Subcutaneous abdominal adipose tissue (tissue), 5 donors: Measurements from ENCODE around the gene TMEM62.
A peak's percentile ranks its signal among the peaks of the same experiment; 100 is the strongest.
"Not testable (repeated sequence)": the region's sequence is repeated elsewhere in the genome, so short reads cannot be mapped to it uniquely, and the experiment has no call there.

Experiments used
- H3K27ac ChIP-seq: one replicate; pipeline ENCODE4 v1.7.0; 2013; ENCODE audit warnings: low read depth, mild to moderate bottlenecking, inconsistent platforms, low read length, moderate library complexity
- H3K27me3 ChIP-seq, 5 donors: one replicate each; pipeline ENCODE4 v1.7.0; 2013; ENCODE audit warnings: low read length in 5 of 5, inconsistent platforms in 1 of 5; ENCODE audit not compliant: control insufficient read depth in 5 of 5, insufficient read depth in 4 of 5
- H3K36me3 ChIP-seq, 5 donors: one replicate each; pipeline ENCODE4 v1.7.0; 2013; ENCODE audit warnings: low read length in 5 of 5; ENCODE audit not compliant: control insufficient read depth in 5 of 5, insufficient read depth in 5 of 5
- H3K4me1 ChIP-seq, 5 donors: one replicate each; pipeline ENCODE4 v1.7.0; 2013; ENCODE audit warnings: low read length in 5 of 5, mild to moderate bottlenecking in 3 of 5, moderate library complexity in 1 of 5; ENCODE audit not compliant: control insufficient read depth in 5 of 5, insufficient read depth in 5 of 5
- H3K4me3 ChIP-seq, 5 donors: one replicate each; pipeline ENCODE4 v1.7.0; 2013; ENCODE audit warnings: low read length in 5 of 5, low read depth in 1 of 5
- H3K9ac ChIP-seq, 5 donors: one replicate each; pipeline ENCODE4 v1.7.0; 2013; ENCODE audit warnings: low read length in 5 of 5, mild to moderate bottlenecking in 4 of 5, moderate library complexity in 3 of 5
- H3K9me3 ChIP-seq, 5 donors: one replicate each; pipeline ENCODE4 v1.7.0; 2013; ENCODE audit warnings: low read length in 5 of 5; ENCODE audit not compliant: control insufficient read depth in 5 of 5
- donor health status: healthy.
- donor health status: healthy.
- donor health status: healthy.
- donor health status: healthy.
- donor health status: healthy.

TMEM62 gene

DNA sequence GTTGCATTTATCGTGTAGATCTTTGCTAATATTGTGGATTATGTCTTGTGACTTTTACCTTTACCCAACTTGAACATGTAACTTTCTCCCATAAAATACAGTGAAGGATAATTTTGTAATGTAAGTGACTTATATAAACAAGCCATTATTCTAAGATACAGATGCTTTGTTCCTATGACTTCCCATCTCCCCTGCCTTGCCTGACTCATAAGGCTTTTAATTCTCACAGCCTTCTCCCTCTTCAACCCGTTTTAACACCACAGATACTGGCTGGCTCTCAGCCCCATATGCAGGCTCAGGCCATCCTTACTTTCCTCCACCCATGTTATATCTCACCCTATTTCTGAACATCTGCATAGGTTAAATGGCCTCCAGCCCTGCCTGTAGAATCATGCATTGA is 55.9 kb downstream of the TMEM62 start:
- Histone ChIP-seq H3K9ac (peak overlapping the region in 2 of 5 donors; percentile 10 to 42), H3K36me3 (peaks cover 39 to 54% (median 49%) of the 10 kb centered on the region in 5 donors), H3K4me1 (peaks cover 3 to 41% (median 24%) of the 10 kb centered on the region in 5 donors), H3K27ac (no peak overlapping the region), H3K9me3 (no peaks in the 10 kb centered on the region), H3K4me3 (no peak overlapping the region), H3K27me3 (no peaks in the 10 kb centered on the region)

DNA sequence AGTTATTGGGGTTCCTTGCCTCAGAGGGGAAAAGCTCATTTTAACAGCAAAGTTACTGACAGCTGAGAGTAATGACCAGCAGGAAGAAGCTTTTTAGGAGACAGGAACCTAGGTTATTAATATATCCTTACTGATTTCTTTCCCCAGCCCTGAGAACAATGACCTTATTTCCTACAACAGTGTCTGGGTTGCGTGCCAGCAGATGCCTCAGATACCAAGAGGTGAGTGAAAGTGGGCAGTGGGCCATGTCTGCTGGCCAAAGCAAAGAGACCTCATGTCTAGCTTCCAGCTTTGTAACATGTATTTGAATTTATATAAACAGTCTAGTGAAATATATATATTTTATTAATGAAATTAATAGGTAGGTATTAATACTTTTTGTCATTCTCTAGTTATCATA is 56.8 kb downstream of the TMEM62 start:
- Histone ChIP-seq H3K27ac (no peak overlapping the region), H3K27me3 (no peaks in the 10 kb centered on the region), H3K4me1 (peaks cover 3 to 38% (median 20%) of the 10 kb centered on the region in 5 donors)

DNA sequence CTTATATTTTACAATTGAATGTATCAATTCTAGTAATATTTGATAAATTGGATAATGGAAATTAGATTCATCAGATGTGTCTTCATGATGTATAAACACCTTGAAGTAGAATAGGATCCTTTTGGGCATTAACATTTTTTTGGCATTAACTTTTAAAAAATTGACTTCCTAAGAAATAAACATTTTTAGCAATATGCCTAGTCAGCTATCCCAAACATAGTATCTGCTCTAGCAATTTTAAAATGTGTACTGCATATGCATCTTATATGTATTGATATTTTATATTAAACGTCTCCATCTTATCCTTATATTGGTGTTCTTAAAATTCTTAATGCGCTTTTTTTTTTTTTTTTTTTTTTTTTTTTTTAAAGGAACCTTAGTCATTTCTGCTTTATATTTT is 60.3 kb downstream of the TMEM62 start:
- no peaks in the 10 kb centered on the region for H3K9me3 ChIP-seq
- peaks cover 0 to 17% (median 0%) of the 10 kb centered on the region in 5 donors for H3K4me1 ChIP-seq
- peaks cover 56 to 82% (median 78%) of the 10 kb centered on the region in 5 donors for H3K36me3 ChIP-seq

More for the DNA sequence above, 56.8 kb downstream of the TMEM62 start:
- Histone ChIP-seq H3K36me3 (peaks cover 48 to 60% (median 56%) of the 10 kb centered on the region in 5 donors), H3K4me3 (peak overlapping the region in 1 of 5 donors; percentile 17), H3K9ac (no peak overlapping the region), H3K9me3 (no peaks in the 10 kb centered on the region)

DNA sequence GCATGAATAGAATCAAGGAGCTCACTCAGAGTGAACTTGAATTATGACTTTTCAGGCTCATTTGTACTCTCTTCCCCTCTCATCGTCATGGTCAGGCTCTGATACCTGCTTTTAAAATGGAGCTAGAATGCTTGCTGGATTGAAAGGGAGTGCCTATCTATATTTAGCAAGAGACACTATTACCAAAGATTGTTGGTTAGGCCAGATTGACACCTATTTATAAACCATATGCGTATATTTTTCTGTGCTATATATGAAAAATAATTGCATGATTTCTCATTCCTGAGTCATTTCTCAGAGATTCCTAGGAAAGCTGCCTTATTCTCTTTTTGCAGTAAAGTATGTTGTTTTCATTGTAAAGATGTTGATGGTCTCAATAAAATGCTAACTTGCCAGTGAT is 61.4 kb downstream of the TMEM62 start:
- peaks cover 0 to 8% (median 0%) of the 10 kb centered on the region in 5 donors for H3K4me1 ChIP-seq
- H3K4me3 ChIP-seq, result no peak overlapping the region
- H3K27ac ChIP-seq, result no peak overlapping the region
- H3K36me3 ChIP-seq, result peaks cover 52 to 74% (median 69%) of the 10 kb centered on the region in 5 donors
- H3K9ac ChIP-seq, result no peak overlapping the region
- no peaks in the 10 kb centered on the region for H3K9me3 ChIP-seq
- H3K27me3 ChIP-seq, result no peaks in the 10 kb centered on the region

More for the DNA sequence above, 60.3 kb downstream of the TMEM62 start:
- Histone ChIP-seq H3K27me3 (no peaks in the 10 kb centered on the region), H3K27ac (no peak overlapping the region), H3K9ac (no peak overlapping the region), H3K4me3 (no peak overlapping the region)

DNA sequence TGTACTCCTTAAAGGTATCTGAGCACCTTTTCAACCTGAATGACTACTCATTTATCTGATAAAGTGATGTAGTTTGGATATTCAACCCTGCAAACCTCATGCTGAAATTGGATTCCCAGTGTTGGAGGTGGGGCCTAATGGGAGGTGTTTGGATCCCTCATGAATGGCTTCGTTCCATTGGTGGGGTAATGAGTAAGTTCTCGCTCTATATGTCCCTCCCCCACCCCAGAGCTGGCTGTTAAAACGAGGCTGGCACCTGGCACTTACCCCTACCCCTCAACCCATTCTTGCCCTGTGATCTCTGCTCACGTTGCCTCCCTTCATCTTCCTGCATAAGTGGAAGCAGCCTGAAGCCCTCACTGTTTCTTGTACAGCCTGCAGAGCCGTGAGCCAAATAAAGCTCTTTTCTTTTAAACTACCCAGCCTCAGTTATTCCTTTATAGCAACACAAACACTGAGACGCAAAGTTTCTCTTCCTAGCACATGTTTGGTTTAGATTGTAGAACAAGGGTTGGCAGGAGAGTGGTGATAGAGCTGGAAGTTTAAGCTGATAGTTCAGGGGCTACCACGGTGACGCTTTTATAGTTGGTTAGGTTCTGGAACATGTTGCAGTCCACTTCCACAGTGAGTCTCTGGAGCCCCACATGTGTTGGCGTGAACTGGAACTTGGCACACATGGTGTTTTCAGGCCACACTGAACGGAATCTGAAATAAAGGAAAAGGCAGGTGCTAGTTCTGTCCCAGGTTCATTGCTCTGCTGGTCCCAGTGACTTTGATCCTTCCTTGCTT is 63.6 kb downstream of the TMEM62 start:
- Histone ChIP-seq H3K4me1 (peaks cover 0 to 3% (median 0%) of the 10 kb centered on the region in 5 donors), H3K4me3 (no peak overlapping the region), H3K36me3 (peaks cover 37 to 53% (median 48%) of the 10 kb centered on the region in 5 donors), H3K27me3 (no peaks in the 10 kb centered on the region), H3K9ac (no peak overlapping the region), H3K27ac (no peak overlapping the region), H3K9me3 (no peaks in the 10 kb centered on the region)

DNA sequence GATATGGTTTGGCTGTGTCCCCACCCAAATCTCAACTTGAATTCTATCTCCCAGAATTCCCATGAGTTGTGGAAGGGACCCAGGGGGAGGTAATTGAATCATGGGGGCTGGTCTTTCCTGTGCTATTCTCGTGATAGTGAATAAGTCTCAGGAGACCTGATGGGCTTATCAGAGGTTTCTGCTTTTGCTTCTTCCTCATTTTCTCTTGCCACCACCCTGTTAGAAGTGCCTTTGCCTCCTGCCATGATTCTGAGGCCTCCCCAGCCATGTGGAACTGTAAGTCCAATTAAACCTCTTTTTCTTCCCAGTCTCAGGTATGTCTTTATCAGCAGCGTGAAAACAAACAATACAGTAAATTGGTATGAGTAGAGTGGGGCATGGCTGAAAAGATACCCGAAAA is 64.4 kb downstream of the TMEM62 start:
- H3K27me3 ChIP-seq, H3K4me1 ChIP-seq, H3K9ac ChIP-seq, H3K9me3 ChIP-seq, H3K27ac ChIP-seq, H3K4me3 ChIP-seq: not testable (repeated sequence)
- peaks cover 28 to 45% (median 40%) of the 10 kb centered on the region in 5 donors for H3K36me3 ChIP-seq

DNA sequence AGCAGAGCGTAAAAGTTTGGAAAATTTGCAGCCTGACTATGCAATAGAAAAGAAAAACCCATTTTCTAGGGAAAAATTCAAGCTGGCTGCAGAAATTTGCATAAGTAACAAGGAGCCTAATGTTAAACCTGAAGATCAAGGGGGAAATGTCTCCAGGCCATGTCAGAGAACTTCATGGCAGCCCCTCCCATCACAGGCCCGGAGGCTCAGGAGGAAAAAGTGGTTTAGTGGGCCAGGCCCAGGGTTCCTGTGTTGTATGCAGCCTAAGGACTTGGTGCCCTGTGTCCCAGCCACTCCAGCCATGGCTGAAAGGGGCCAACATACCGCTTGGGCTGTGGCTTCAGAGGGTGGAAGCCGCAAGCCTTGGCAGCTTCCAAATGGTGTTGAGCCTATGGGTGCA is 65.2 kb downstream of the TMEM62 start:
- H3K4me3 ChIP-seq, H3K9ac ChIP-seq, H3K9me3 ChIP-seq, H3K27ac ChIP-seq, H3K4me1 ChIP-seq, H3K27me3 ChIP-seq: not testable (repeated sequence)
- H3K36me3 ChIP-seq, result peaks cover 24 to 37% (median 33%) of the 10 kb centered on the region in 5 donors

DNA sequence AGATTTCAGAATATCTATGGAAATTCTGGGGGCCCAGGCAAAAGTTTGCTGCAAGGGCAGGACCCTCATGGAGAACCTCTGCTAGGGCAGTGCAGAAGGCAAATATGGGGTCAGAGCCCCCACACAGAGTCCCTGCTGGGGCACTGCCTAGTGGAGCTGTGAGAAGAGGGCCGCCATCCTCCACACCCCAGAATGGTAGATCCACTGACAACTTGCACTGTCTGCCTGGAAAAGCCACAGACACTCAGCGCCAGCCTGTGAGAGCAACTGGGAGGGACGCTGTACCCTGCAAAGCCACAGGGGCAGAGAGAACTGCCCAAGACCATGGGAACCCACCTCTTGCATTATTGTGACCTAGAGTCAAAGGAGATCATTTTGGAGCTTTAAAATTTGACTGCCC is 65.6 kb downstream of the TMEM62 start:
- Histone ChIP-seq H3K4me3 (no peak overlapping the region), H3K36me3 (peaks cover 22 to 34% (median 32%) of the 10 kb centered on the region in 5 donors), H3K4me1 (peaks cover 0 to 4% (median 0%) of the 10 kb centered on the region in 5 donors), H3K9ac (no peak overlapping the region), H3K27me3 (no peaks in the 10 kb centered on the region), H3K9me3 (no peaks in the 10 kb centered on the region), H3K27ac (no peak overlapping the region)

DNA sequence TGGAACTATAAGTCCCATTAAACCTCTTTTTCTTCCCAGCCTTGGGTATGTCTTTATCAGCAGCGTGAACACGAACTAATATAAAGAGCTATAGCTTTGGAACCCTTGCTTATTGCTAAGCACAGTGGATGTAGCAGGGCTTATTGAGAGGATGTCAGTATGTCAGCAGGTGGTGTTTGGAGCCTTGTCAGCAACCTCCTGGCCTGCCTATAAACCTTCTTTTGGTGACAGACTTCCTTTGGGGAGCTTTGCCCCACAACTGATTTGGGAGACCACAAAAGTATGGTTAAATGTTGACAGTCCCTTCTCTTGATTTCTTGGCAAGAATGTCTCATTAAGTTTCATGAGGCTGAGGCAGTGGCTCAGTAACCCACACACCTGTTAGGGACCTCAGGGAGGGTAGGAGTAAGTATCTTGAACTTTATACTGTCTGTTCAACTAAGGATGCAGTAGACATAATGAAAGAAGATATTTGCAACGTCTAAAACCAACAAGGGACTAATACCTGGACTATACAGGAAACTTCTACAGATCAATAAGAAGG is 66.6 kb downstream of the TMEM62 start:
- H3K4me3 ChIP-seq, result no peak overlapping the region
- peaks cover 13 to 25% (median 23%) of the 10 kb centered on the region in 5 donors for H3K36me3 ChIP-seq
- no peaks in the 10 kb centered on the region for H3K27me3 ChIP-seq
- no peaks in the 10 kb centered on the region for H3K9me3 ChIP-seq
- no peak overlapping the region for H3K27ac ChIP-seq
- H3K4me1 ChIP-seq, result peaks cover 0 to 13% (median 6%) of the 10 kb centered on the region in 5 donors
- no peak overlapping the region for H3K9ac ChIP-seq
